Suprapubic skin (tissue), 3 donors: ENCODE results near the gene COL15A1.

Experiments used
- CTCF ChIP-seq, 2 donors: fragments of 200-600 bp in 1 of 2; fragments of 450-650 bp in 1 of 2; sonication (generic) in 1 of 2; IDR thresholded peaks; one replicate each; pipeline ENCODE4 v1.5.1; 2016 to 2019; ENCODE audit warnings: antibody characterized with exemption in 2 of 2, mild to moderate bottlenecking in 1 of 2, moderate library complexity in 1 of 2
- POLR2AphosphoS5 ChIP-seq, 3 donors: sonication (generic); formaldehyde crosslinking; IDR thresholded peaks; one replicate each; pipeline ENCODE4 v1.6.1; 2017; ENCODE audit warnings: antibody characterized with exemption in 3 of 3

- TF ChIP-seq POLR2AphosphoS5 (IDR thresholded peaks at IDR 0.05) (no peak), CTCF (IDR thresholded peaks at IDR 0.05) (peak; percentile 91 to 99)
These were observed 31.4 kb downstream of the COL15A1 start for GRCh38 chr9:98974994-98975712.
